ENCODE results near the gene GRAMD4.

The GRAMD4 gene

DNA sequence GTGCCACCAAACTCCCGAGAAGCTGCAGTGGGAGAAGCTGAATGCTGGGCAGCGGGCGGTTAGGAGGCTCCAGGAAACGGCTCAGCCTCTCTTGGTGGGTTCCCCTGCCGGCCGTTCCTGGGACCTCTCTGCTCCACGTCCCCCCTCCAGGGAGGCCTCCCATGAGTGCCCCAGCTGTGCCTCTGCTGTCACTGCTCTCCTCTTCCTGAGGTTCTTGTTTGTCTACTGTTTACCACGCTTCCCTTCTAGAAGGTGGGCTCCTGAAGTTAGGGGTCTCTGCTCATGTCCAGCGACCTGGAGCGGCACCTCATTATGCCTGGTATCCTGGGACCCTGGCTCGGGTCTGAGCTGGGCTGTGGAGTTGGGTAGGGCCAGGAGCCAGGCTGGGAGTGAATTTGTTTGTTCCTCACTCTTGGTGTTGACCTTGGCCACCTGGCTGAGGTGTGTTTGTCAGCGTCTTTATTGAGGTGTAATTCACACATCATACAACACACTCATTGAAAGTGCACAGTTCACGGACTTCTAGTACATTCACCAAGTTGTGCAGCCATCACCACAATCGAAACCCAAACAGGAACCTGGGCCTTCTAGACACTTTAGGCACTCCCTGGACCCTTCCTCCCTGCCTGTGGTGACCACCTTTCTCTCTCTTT is 37.8 kb upstream of the GRAMD4 start:
- no peak for DNase-seq (ENCODE audit: low read depth in 2 of 2)

GRCh38 chr22:46583571-46583970 is 36.6 kb upstream of the GRAMD4 start:
- DNase-seq (ENCODE audit: low read depth in 2 of 2): no peak

DNA sequence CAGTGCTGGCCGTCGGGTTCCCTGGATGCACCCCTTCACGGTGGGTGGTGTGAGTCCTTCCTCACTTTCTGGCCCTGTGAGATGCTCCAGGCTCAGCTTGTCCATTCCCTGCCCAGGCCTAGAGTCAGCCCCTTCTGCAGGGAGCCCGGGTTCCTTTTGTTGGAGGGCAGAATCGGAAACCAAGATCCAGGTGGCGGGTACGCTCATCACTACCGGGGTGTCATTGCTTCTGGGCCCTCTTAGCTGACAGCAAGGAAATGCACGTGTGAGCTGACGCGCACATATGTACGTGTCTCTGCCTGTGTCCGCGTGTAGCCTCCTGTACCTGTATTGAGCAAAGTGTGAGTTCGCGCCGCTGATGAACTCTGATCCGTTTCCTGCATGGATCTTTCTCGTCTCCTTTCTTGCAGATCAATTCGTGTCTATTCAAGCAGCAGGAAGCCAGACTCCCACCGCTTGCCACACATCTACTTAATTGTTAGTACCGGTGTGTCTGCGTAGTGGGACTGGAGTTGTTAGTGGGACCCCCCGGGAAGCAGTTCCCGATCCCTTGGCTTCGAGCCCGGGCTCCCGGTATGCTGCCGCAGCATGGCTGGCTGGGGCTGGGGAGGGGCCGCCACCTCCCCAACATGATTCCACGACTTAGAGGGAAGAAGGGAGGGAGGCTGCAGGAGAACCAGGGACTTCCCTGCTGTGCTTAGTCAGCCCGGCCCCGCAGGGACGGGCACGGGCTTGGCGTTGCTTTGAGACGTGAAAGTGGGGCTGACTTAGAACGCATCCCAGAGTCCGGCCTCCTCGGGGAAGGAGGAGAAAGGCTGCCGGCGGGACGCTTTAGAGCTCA is 35.9 kb upstream of the GRAMD4 start:
- no peak for DNase-seq (ENCODE audit: low read depth in 2 of 2)

GRCh38 chr22:46585340-46586122 is 34.7 kb upstream of the GRAMD4 start:
- DNase-seq (ENCODE audit: low read depth in 2 of 2): no peak

GRCh38 chr22:46586123-46586519 is 34.1 kb upstream of the GRAMD4 start:
- DNase-seq (ENCODE audit: low read depth in 2 of 2): no peak

DNA sequence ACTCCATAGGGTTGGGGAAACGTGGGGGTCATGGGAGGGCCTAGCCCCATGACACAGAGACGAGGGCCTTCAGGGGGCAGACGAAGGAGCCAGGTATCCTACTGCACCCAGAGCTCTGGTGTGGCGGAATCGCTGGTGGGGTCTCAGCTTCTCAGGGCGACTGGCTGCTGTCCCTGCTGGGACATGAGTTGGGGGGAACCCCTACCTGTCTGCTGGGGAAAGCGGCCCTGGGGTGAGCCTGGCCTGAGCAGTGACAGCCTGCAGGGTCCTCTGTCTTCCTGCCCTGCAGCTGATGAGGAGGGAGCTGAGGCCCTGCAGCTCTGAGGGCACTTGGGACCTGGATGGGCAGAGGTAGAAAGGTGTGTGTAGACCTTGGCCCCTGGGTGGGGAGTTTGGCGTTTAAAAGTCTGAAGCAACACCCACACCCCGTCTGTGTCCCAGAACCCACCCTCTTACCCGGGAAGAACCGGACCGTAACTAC is 33.6 kb upstream of the GRAMD4 start:
- DNase-seq (ENCODE audit: low read depth in 2 of 2): no peak

GRCh38 chr22:46587061-46587460 is 33.1 kb upstream of the GRAMD4 start:
- DNase-seq (ENCODE audit: low read depth in 2 of 2): no peak

DNA sequence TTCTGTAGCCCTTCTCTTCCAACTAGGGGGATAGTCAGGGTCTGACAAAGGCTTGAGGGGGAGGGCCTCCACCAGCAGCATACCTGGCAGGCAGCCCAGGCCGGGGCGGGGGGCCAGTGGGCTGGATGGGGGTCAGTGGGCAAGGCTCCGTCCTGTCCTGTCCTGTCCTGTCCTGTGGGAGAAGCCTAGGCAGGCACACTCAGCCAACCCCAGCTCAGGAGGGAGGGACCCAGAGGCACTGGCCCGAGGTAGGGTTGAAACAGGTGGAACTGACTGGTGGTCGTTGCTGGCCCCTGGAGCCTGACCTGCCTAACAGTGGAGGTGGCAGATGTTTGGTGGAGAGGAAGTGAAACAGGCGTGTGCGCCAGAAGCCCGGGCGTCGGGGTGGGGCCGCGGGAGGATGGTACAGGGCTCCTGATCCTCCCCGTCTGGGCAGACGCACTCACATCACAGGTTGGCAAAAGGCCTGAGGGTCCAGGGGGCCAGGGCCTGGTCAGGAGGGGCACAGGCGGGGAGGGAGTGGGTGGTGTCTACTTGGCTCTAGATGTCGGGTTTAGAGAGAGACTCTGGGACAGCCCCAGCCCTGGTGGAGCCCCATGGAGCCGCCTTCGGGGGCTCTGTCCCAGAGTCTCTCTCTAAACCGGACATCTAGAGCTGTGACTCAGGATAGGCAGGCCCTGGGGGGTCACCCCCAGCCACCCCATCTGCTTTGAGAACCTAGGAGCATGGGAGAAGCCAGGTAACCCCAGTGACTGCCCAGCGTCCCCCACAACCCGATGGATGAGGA is 32.5 kb upstream of the GRAMD4 start:
- no peak for DNase-seq (ENCODE audit: low read depth in 2 of 2)

DNA sequence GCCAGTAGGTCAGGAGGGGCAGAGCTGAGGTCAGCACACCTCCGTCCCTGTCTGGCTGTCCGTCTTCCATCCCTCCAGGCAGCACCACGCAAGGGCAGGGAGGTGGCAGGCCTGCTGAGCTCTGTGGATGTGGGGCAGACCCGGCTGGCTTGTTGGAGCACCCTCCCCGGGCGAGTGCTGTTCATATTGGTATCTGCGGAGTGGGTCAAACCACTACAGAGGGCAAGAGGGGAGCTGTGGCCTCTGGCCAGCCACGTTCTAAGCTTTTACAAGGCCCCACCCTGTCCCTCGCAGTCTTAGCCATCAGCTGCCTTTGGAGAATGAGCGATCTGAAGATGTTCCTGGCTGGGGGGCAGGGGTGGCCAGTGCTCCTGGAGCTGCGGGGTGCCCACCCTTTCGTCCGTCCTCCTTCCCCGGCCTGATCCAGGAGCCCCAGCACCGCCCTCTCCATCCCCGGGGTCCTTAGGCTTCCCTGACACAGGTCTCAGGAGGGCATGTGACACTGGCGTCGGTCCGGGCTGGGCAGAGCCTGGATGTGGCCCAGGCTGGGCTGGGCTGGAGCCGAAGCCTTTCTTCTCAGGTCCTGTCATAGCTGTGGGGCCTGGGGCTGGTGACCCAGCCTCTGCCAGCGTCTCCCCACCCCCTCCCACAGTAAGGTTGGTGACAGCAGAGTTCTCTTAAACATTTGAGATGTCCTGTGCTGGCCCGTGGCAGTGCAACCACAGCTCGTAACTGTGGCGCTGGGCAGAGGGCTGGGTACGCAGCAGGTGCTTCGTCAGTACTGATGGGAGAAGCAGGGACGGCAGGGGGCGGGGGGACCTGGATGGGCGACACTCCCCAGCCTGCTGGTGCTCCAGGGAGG is 31.7 kb upstream of the GRAMD4 start:
- DNase-seq (ENCODE audit: low read depth in 2 of 2): no peak

GRCh38 chr22:46589141-46589748 is 30.9 kb upstream of the GRAMD4 start:
- DNase-seq (ENCODE audit: low read depth in 2 of 2): no peak

DNA sequence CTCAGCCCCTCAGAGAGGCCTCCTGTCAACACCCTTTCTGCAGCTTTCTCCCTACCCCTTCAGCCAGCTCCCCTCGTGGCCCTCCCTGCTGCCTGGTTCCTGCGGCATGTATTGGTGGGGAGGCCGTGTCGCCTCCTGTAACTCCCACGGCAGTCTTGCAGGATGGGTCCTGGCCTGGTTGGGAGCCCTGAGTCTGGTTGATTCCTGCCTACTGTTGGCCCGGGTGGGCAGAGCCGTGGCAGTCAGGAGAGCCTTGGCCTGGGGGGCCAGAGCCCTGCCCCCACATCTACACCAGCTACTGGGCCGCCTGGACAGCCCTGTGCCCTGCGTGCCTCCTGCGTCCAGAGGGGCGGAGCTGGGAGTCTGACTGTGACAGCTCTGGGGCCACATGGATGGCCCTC is 30.3 kb upstream of the GRAMD4 start:
- DNase-seq (ENCODE audit: low read depth in 2 of 2): no peak

- DNase-seq (ENCODE audit: low read depth in 2 of 2): no peak
These were observed 29.9 kb upstream of the GRAMD4 start for GRCh38 chr22:46590334-46590733.

GRCh38 chr22:46591930-46592329 is 28.3 kb upstream of the GRAMD4 start:
- no peak for DNase-seq (ENCODE audit: low read depth in 2 of 2)

- peak in 1 of 2 donors; percentile 24 for DNase-seq (ENCODE audit: low read depth in 2 of 2)
These were observed 27.8 kb upstream of the GRAMD4 start for GRCh38 chr22:46592390-46592872.

GRCh38 chr22:46593211-46593681 is 26.9 kb upstream of the GRAMD4 start:
- no peak for DNase-seq (ENCODE audit: low read depth in 2 of 2)

DNA sequence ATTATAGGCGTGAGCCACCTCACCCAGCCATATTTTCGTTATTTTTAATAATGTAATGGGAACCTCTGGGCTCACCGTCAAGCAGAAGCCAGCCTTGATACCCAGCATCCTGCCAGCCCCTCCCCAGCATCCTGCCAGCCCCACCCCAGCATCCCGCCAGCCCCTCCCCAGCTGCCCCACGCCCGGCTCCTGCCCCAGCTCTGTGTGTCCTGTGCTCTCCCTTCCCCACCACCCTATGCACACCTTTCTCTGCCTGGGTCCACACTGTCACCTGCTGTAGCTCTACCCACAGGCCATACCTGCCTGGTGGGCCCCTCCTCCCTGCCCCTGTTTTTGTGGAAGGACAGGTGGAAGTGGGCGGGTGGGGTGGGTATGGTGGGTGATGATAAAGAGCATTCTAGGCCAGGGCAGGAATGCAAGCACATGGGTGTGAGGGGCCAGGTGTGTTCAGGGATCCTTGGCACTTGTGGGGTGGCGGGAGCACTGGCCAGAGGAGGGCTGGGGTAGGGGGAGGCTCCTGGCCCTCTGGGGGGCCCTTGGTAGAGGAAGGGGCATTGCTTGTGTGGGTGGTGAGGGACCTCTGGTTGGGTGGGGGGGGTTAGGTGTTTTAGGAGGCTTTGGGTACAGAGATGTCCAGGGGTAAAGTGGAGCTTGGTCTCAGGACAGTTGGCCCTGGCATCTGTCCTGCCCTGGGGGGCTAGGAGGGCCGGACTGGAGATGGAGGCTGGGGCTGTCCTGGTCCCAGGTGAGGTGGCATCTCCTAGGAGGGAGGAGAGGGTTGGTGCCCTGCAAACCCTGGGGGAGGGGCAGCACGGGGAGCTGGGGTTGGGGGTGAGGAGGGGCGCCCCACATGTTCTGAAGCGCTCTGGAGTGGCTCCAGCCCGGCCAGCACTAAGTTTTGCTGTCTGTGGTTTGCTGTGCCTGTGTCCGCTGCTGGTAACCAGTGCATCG is 25.9 kb upstream of the GRAMD4 start:
- no peak for DNase-seq (ENCODE audit: low read depth in 2 of 2)

- no peak for DNase-seq (ENCODE audit: low read depth in 2 of 2)
These were observed 25.3 kb upstream of the GRAMD4 start for GRCh38 chr22:46594947-46595298.

DNA sequence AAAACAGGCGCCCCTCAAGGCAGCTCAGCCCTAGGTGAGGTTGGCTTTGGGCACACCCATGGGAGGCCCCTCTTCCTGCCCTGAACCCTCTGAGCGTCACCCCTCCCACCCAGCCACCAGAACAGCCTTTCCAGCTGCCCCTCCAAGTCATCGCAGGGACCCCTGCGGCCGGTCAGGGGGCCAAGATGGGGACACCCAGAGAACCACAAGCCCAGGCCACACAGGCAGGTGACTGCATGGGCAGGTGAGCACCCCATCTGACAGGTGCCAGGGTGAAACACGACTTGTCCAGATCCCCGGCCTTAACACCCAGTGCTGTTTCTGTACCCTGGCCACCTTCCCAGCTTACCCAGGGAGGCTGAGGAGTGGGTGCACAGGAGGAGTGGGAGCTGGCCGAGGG is 24.6 kb upstream of the GRAMD4 start:
- no peak for DNase-seq (ENCODE audit: low read depth in 2 of 2)

- DNase-seq (ENCODE audit: low read depth in 2 of 2): no peak
These were observed 24.1 kb upstream of the GRAMD4 start for GRCh38 chr22:46596032-46596441.

All from stimulated activated CD8-positive, alpha-beta memory T cell treated with anti-CD3 and anti-CD28 coated beads, Interleukin-7, amount 100 ng/mL, for 1 hour (primary cell).